Thoracic aorta (tissue), 2 donors: ENCODE data around the gene MED27. TPM values are rescaled to one million over a fixed set of nuclear protein-coding genes. Genes with fewer than 3 reads are reported as not detected.

Experiments used
- ATAC-seq: fragments of 150-250 bp; one replicate; pipeline ENCODE4 v1.8.0; 2017; ENCODE audit warnings: low read depth; ENCODE audit not compliant: insufficient number of reproducible peaks, low FRiP score
- DNase-seq: peaks from one replicate; pipeline ENCODE4 v3.0.0-alpha.2; 2020; ENCODE audit warnings: low spot score
- H3K27ac ChIP-seq, 2 donors: fragments of 200-600 bp; sonication (generic); 1 replicate in 1 of 2; 2 replicates in 1 of 2; pipeline ENCODE4 v1.5.1; 2016; ENCODE audit warnings: mild to moderate bottlenecking in 2 of 2, moderate library complexity in 2 of 2
- H3K27me3 ChIP-seq: fragments of 200-600 bp; sonication (generic); replicated peaks from 2 replicates; pipeline ENCODE4 v1.6.0; 2016; ENCODE audit warnings: mild to moderate bottlenecking; ENCODE audit not compliant: insufficient read depth
- H3K36me3 ChIP-seq: fragments of 200-600 bp; sonication (generic); one replicate; pipeline ENCODE4 v1.5.1; 2016
- H3K4me1 ChIP-seq, 2 donors: fragments of 200-600 bp; sonication (generic); 1 replicate in 1 of 2; 2 replicates in 1 of 2; pipeline versions ENCODE4 v1.5.1 to v1.6.0; 2016; ENCODE audit warnings: low read depth in 2 of 2, mild to moderate bottlenecking in 1 of 2; ENCODE audit not compliant: control insufficient read depth in 1 of 2
- H3K4me3 ChIP-seq: fragments of 200-600 bp; sonication (generic); 2 replicates; pipeline ENCODE4 v1.5.1; 2016; ENCODE audit warnings: mild to moderate bottlenecking
- H3K9me3 ChIP-seq: fragments of 200-600 bp; sonication (generic); 2 replicates; pipeline ENCODE4 v1.5.1; 2016
- total RNA-seq, 2 donors: library from RNA; depleted of rRNA; stranded (reverse); fragments of >200 nt; gene quantifications; one replicate each; pipeline versions ENCODE4 v1.1.0 to v1.2.3, GENCODE V29; 2016
- TF ChIP-seq, protein P1 (sequence below): fragments of 200-600 bp; sonication (generic); IDR thresholded peaks from one replicate; pipeline ENCODE4 v1.5.1; 2019; ENCODE audit warnings: antibody characterized with exemption

Gene MED27
- total RNA-seq, 2 donors from 2014 or later, result 19.3 to 26.5 TPM

DNA sequence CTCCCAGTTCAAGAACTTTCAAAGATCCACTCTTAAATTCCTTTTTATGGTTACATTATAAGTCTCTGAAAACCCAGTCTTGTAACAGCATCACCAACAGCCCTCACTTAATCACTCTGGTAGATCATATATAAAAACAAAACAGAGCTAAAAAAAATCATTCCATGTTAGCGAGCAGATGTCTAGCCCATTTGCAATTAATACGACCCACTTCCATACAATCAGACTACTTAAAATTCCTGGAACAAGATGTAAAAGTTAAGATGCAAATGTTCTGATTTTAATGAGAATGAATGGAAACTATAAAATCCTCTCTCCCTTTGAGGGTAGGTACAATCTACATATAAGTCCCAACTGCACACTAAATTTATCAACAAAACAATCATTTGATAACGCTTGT, 167.0 kb downstream of the MED27 start:
- no peaks in the 10 kb centered on the region for H3K9me3 ChIP-seq
- H3K27me3 ChIP-seq, result no peaks in the 10 kb centered on the region
- H3K27ac ChIP-seq, result no peak overlapping the region
- no peaks in the 10 kb centered on the region for H3K36me3 ChIP-seq
- H3K4me3 ChIP-seq, result no peak overlapping the region
- DNase-seq, result no peak
- no peak for ATAC-seq
- TF ChIP-seq, protein P1, sequence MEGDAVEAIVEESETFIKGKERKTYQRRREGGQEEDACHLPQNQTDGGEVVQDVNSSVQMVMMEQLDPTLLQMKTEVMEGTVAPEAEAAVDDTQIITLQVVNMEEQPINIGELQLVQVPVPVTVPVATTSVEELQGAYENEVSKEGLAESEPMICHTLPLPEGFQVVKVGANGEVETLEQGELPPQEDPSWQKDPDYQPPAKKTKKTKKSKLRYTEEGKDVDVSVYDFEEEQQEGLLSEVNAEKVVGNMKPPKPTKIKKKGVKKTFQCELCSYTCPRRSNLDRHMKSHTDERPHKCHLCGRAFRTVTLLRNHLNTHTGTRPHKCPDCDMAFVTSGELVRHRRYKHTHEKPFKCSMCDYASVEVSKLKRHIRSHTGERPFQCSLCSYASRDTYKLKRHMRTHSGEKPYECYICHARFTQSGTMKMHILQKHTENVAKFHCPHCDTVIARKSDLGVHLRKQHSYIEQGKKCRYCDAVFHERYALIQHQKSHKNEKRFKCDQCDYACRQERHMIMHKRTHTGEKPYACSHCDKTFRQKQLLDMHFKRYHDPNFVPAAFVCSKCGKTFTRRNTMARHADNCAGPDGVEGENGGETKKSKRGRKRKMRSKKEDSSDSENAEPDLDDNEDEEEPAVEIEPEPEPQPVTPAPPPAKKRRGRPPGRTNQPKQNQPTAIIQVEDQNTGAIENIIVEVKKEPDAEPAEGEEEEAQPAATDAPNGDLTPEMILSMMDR, result no peak
- no peaks in the 10 kb centered on the region for H3K4me1 ChIP-seq

- Histone ChIP-seq H3K27ac (no peak overlapping the region), H3K27me3 (no peaks in the 10 kb centered on the region), H3K36me3 (no peaks in the 10 kb centered on the region), H3K4me3 (no peak overlapping the region), H3K4me1 (no peaks in the 10 kb centered on the region), H3K9me3 (no peaks in the 10 kb centered on the region)
- TF ChIP-seq, protein P1, result no peak
- DNase-seq (no peak), ATAC-seq (no peak)
These were observed 167.6 kb downstream of the MED27 start for GRCh38 chr9:131912069-131912468.

- no peak for ATAC-seq
These were observed 169.1 kb downstream of the MED27 start for GRCh38 chr9:131910572-131910971.

GRCh38 chr9:131905144-131905543, 174.5 kb downstream of the MED27 start:
- H3K27ac ChIP-seq, result no peak overlapping the region
- DNase-seq (no peak), ATAC-seq (no peak)
- H3K9me3 ChIP-seq, result no peaks in the 10 kb centered on the region
- TF ChIP-seq, protein P1, result no peak
- no peaks in the 10 kb centered on the region for H3K4me1 ChIP-seq
- H3K27me3 ChIP-seq, result no peaks in the 10 kb centered on the region
- no peak overlapping the region for H3K4me3 ChIP-seq
- H3K36me3 ChIP-seq, result no peaks in the 10 kb centered on the region

More at GRCh38 chr9:131910572-131910971, 169.1 kb downstream of the MED27 start:
- Histone ChIP-seq H3K9me3 (no peaks in the 10 kb centered on the region), H3K27me3 (no peaks in the 10 kb centered on the region), H3K4me3 (no peak overlapping the region), H3K27ac (no peak overlapping the region), H3K36me3 (no peaks in the 10 kb centered on the region), H3K4me1 (no peaks in the 10 kb centered on the region)
- no peak for DNase-seq
- TF ChIP-seq, protein P1, result no peak

DNA sequence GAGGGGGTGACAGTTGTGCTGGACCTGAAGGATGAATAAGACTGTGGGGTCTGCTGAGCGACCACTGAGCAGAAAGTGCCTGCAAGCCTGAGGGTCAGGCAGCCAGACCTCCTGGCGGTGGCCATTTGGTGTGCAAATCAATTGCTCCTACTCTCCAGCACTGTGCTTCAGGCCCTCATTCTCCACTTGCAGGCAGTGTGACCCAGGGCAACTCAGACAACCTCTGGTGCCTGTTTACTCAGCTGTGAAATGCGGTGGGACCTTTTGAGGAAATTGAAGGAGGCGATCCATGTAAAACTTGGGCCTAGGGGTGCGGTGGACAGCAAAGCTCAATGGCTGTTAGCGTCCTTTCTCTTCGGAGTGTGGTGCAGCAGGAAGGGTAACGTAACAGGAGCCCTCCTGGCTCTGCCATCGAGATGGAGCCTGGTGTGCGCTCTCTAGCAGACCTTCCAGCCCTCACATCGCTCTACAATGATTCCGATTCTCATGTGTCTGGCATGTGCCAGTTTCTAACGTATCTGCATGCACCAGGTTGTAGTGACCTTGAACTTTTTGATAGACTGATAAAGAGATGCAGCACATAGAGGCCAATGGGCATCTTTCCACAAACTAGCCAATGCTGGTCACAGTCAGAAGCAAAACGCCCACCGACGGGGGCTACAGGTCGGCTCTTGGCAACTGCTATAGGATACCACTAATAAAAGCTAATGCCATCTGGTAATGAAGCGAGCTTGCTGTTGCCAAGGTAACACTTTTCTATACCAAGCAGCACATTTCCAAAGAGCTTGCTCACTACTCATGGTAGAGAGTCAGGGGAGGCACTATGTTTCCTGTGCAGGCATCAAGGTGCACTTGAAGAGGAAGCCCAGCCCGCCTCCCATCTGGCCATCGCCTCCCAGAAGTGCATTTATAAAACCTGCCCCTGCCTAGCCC, 180.1 kb downstream of the MED27 start:
- ATAC-seq, result no peak

More for the DNA sequence above, 180.1 kb downstream of the MED27 start:
- DNase-seq, result no peak
- TF ChIP-seq, protein P1, result no peak
- no peak overlapping the region for H3K27ac ChIP-seq
- peaks cover 0 to 7% of the 10 kb centered on the region in 2 donors for H3K4me1 ChIP-seq
- H3K9me3 ChIP-seq, result no peaks in the 10 kb centered on the region
- H3K4me3 ChIP-seq, result no peak overlapping the region
- H3K27me3 ChIP-seq, result no peaks in the 10 kb centered on the region
- no peaks in the 10 kb centered on the region for H3K36me3 ChIP-seq
